ENCODE measurements around the gene EVI5L.

GRCh38 chr19:7833225-7834099, 3.4 kb downstream of the EVI5L start:
- TF ChIP-seq CTCF (IDR thresholded peaks at IDR 0.05), result no peak
- TF ChIP-seq EP300 (IDR thresholded peaks at IDR 0.05), result peak in 1 of 2 donors; percentile 64
- no peak for TF ChIP-seq POLR2A (IDR thresholded peaks at IDR 0.05)

Data from tibial nerve (tissue), 4 donors.